ENCODE data around the gene PRAC1. TPM values are rescaled to one million over a fixed set of nuclear protein-coding genes. Genes with fewer than 3 reads are reported as not detected.

The PRAC1 gene
- total and polyA plus RNA-seq, 10 donors, result not detected

DNA sequence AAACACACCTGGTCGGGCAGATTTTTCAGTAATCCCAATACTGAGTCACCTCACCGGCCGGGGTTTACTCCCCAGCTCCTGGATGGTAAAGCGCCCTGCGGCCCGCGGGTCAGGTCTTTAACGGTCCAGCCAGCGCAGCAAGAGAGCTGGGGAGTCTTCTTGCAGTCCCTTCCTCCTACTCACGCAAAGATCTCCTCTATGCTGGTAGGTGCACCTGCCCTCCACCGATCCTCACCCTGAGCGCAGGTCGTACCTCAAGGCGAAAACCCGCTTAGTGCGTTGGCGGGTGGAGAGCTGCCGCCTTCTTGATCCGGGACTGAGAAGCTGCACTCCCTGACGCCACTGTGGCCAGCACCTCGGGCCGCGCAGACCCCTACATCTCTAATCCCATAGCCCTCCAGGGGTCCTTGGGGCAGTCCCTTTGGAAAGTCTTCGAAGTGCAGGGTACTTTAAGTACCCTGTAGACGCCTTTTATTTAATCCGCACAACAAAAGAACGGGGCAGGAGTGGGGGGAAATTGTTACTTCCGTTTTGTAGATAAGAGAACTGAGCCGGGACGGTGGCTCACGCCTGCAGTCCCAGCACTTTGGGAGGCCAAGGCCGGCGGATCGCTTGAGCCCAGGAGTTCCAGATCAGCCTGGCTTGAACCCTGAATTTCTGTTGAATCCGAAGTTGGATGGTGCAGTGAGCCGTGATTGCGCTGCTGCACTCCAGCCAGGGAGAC is 16.6 kb upstream of the PRAC1 start:
- TF ChIP-seq, protein P1, sequence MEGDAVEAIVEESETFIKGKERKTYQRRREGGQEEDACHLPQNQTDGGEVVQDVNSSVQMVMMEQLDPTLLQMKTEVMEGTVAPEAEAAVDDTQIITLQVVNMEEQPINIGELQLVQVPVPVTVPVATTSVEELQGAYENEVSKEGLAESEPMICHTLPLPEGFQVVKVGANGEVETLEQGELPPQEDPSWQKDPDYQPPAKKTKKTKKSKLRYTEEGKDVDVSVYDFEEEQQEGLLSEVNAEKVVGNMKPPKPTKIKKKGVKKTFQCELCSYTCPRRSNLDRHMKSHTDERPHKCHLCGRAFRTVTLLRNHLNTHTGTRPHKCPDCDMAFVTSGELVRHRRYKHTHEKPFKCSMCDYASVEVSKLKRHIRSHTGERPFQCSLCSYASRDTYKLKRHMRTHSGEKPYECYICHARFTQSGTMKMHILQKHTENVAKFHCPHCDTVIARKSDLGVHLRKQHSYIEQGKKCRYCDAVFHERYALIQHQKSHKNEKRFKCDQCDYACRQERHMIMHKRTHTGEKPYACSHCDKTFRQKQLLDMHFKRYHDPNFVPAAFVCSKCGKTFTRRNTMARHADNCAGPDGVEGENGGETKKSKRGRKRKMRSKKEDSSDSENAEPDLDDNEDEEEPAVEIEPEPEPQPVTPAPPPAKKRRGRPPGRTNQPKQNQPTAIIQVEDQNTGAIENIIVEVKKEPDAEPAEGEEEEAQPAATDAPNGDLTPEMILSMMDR (IDR thresholded peaks at IDR 0.05 in 8 of 11, conservative IDR thresholded peaks at IDR 0.05 in 3 of 11), result no peak
- TF ChIP-seq POLR2A (IDR thresholded peaks at IDR 0.05) (no peak), POLR2AphosphoS5 (IDR thresholded peaks at IDR 0.05) (no peak)
- Histone ChIP-seq H3K36me3 (no peaks in the 10 kb centered on the region), H3K9me3 (no peaks in the 10 kb centered on the region), H3K27ac (no peak overlapping the region), H3K4me3 (peak overlapping the region in 1 of 8 donors; percentile 33), H3K4me1 (peaks cover 0 to 15% (median 4%) of the 10 kb centered on the region in 6 donors), H3K27me3 (replicated peaks in 1 of 7) (peaks cover 12 to 100% (median 99%) of the 10 kb centered on the region in 7 donors)
- WGBS, 5 donors, result 4 to 7% (median 6%) methylated on average over 31 to 37 of the region's 37 CpGs
- DNase-seq, result no peak
- intact Hi-C loops (cut with DNase I; ENCODE audit: low total_unique reads), result no loop called here

DNA sequence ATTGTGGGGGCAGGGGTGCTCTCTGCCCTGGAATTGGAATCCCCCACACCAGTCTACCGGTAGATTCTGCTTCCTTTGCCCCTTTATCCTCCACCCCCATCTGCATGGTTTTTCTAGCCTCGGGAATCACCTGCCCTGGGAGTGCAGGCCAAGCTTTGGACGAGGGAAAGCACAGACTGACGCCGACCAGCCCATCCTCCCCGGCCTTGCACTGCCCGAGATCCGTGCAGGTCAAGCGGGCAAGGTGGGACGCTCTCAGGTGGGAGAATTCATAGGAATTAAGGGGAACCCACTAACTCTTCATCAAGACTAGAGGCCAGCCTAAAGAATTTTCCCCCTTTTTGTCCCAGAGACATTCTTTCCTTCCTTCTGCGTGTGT is 16.1 kb upstream of the PRAC1 start:
- H3K27ac ChIP-seq, result no peak overlapping the region
- peaks cover 0 to 20% (median 8%) of the 10 kb centered on the region in 6 donors for H3K4me1 ChIP-seq
- H3K27me3 ChIP-seq (replicated peaks in 1 of 7), result peaks cover 12 to 100% (median 99%) of the 10 kb centered on the region in 7 donors
- H3K4me3 ChIP-seq, result no peak overlapping the region
- no peaks in the 10 kb centered on the region for H3K36me3 ChIP-seq
- TF ChIP-seq, protein P1 (IDR thresholded peaks at IDR 0.05 in 8 of 11, conservative IDR thresholded peaks at IDR 0.05 in 3 of 11), result no peak
- no peak for TF ChIP-seq POLR2AphosphoS5 (IDR thresholded peaks at IDR 0.05)
- TF ChIP-seq POLR2A (IDR thresholded peaks at IDR 0.05), result no peak
- intact Hi-C loops (cut with DNase I; ENCODE audit: low total_unique reads), result no loop called here
- DNase-seq, result no peak
- WGBS, 5 donors, result 4 to 12% (median 9%) methylated on average over 11 of the region's 11 CpGs
- no peaks in the 10 kb centered on the region for H3K9me3 ChIP-seq

DNA sequence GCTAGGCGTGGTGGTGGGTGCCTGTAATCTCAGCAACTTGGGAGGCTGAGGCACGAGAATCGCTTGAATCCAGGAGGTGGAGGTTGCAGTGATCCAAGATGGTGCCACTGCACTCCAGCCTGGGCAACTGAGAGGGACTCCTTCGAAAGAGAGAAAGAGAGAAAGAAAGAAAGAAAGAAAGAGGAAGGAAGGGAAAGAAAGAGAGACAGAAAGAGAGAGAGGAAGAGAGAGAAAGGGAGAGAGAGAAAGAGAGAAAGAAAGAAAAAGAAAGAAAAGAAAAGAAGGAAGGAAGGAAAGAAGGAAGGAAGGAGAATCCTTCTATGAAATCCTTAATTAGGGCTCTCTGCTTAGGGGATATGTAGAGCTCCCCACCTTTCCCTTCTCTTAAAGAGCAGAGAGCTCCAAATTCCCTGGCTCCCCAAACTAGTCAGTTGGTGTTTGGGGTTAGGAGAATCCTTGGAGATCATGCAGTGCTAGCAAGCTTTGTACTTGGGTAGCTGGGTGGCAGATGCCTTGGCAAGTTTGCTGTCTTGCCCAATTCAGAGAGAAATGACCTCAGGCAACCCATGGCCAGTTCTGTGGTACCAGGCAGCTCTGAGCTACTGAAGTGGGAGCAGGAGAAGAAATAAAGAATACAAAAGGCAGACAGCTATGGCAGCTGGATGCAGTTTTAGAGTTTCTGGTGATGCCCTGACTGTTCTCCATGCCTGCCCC is 15.2 kb upstream of the PRAC1 start:
- peaks cover 0 to 29% (median 13%) of the 10 kb centered on the region in 6 donors for H3K4me1 ChIP-seq
- no peak overlapping the region for H3K27ac ChIP-seq
- no peaks in the 10 kb centered on the region for H3K9me3 ChIP-seq
- intact Hi-C loops (cut with DNase I; ENCODE audit: low total_unique reads), result no loop called here
- no peak overlapping the region for H3K4me3 ChIP-seq
- TF ChIP-seq POLR2AphosphoS5 (IDR thresholded peaks at IDR 0.05) (no peak), POLR2A (IDR thresholded peaks at IDR 0.05) (no peak)
- TF ChIP-seq, protein P1 (IDR thresholded peaks at IDR 0.05 in 8 of 11, conservative IDR thresholded peaks at IDR 0.05 in 3 of 11), result no peak
- no peak for DNase-seq
- 52 to 69% (median 64%) methylated on average over 4 of the region's 4 CpGs for WGBS, 5 donors
- H3K27me3 ChIP-seq (replicated peaks in 1 of 7), result peaks cover 12 to 100% (median 99%) of the 10 kb centered on the region in 7 donors
- no peaks in the 10 kb centered on the region for H3K36me3 ChIP-seq

DNA sequence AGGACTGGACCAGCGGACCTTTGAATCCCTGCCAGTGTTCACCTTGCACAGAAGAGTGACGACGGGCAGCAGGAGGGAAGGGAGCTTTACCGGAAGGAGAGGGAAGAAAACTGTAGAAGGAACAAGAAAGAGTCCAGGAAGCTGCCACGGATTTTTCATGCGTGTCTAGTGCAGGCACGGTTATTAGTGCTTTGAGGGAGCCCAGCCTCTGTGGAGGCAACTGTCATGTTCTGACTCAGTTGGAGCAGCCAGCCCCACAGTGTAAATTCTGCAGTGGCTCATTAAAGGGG is 12.7 kb upstream of the PRAC1 start:
- H3K27me3 ChIP-seq (replicated peaks in 1 of 7), result peaks cover 12 to 100% (median 97%) of the 10 kb centered on the region in 7 donors
- H3K4me3 ChIP-seq, result no peak overlapping the region
- WGBS, 5 donors, result 1 to 7% (median 5%) methylated on average over 7 of the region's 7 CpGs
- H3K27ac ChIP-seq, result no peak overlapping the region
- H3K4me1 ChIP-seq, result peaks cover 0 to 30% (median 13%) of the 10 kb centered on the region in 6 donors
- DNase-seq, result no peak
- no peaks in the 10 kb centered on the region for H3K36me3 ChIP-seq
- TF ChIP-seq POLR2AphosphoS5 (IDR thresholded peaks at IDR 0.05) (no peak), POLR2A (IDR thresholded peaks at IDR 0.05) (no peak)
- TF ChIP-seq, protein P1 (IDR thresholded peaks at IDR 0.05 in 8 of 11, conservative IDR thresholded peaks at IDR 0.05 in 3 of 11), result no peak
- no peaks in the 10 kb centered on the region for H3K9me3 ChIP-seq
- intact Hi-C loops (cut with DNase I; ENCODE audit: low total_unique reads), result no loop called here

Measured in spleen (tissue), 11 donors.